Measurements from ENCODE around the gene WDR59. TPM values are rescaled to one million over a fixed set of nuclear protein-coding genes. Genes with fewer than 3 reads are reported as not detected.

The WDR59 gene
- total and polyA plus RNA-seq, 2 donors (not counting 1 experiment from before 2014, with no cell fraction given): 52.6 to 127 TPM

DNA sequence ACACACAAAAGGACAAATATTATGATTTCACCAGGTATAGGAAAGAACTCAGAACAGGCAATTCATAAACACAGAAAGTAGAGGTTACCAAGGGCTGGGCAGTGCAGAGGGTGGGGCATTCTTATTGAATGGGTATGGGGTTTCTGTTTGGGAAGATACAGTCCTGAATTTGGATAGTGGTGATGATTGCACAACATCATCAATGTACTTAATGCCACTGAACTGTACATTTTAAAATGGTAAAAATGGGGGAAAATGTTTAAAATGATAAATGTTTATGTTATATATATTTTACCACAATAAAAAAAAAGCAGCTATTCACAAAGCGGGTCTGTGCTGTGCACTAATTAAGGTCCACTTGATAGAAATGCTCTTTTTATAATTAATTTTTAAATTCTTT is 137.7 kb downstream of the WDR59 start:
- ATAC-seq (ENCODE audit: low read depth) (no peak), DNase-seq (no peak)
- Mint-ChIP-seq H3K4me3 (no peak overlapping the region), H3K4me1 (no peaks in the 10 kb centered on the region), H3K9me3 (ENCODE audit: insufficient read depth) (no peaks in the 10 kb centered on the region), H3K27me3 (peaks cover 7% of the 10 kb centered on the region), H3K27ac (no peak overlapping the region)
- peaks cover 0 to 3% (median 0%) of the 10 kb centered on the region in 3 donors for H3K9me3 ChIP-seq (ENCODE audit: control extremely low read depth in 1 of 3, control insufficient read depth in 2 of 3, insufficient read depth in 1 of 3, low read length in 2 of 3)
- H3K79me2 ChIP-seq (ENCODE audit: control insufficient read depth, insufficient read depth, low read length): no peaks in the 10 kb centered on the region
- no peaks in the 10 kb centered on the region for H3K27me3 ChIP-seq (replicated peaks in 1 of 4; ENCODE audit: control extremely low read depth in 1 of 4, control insufficient read depth in 3 of 4, insufficient read depth in 4 of 4, low read length in 3 of 4)
- H3K36me3 ChIP-seq (replicated peaks in 1 of 2; ENCODE audit: control extremely low read depth in 1 of 2, control insufficient read depth in 1 of 2, extremely low read depth in 1 of 2, insufficient read depth in 2 of 2, low read length in 1 of 2): no peaks in the 10 kb centered on the region
- intact Hi-C loops (cut with micrococcal nuclease): no loop called here
- no peak overlapping the region for H3K9ac ChIP-seq (ENCODE audit: low read length)
- no peaks in the 10 kb centered on the region for H4K20me1 ChIP-seq (ENCODE audit: control insufficient read depth, insufficient read depth, low read length, poor library complexity, severe bottlenecking)
- TF ChIP-seq, protein P1, sequence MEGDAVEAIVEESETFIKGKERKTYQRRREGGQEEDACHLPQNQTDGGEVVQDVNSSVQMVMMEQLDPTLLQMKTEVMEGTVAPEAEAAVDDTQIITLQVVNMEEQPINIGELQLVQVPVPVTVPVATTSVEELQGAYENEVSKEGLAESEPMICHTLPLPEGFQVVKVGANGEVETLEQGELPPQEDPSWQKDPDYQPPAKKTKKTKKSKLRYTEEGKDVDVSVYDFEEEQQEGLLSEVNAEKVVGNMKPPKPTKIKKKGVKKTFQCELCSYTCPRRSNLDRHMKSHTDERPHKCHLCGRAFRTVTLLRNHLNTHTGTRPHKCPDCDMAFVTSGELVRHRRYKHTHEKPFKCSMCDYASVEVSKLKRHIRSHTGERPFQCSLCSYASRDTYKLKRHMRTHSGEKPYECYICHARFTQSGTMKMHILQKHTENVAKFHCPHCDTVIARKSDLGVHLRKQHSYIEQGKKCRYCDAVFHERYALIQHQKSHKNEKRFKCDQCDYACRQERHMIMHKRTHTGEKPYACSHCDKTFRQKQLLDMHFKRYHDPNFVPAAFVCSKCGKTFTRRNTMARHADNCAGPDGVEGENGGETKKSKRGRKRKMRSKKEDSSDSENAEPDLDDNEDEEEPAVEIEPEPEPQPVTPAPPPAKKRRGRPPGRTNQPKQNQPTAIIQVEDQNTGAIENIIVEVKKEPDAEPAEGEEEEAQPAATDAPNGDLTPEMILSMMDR (IDR thresholded peaks at IDR 0.05): no peak
- no peak for TF ChIP-seq EZH2 (IDR thresholded peaks at IDR 0.05; ENCODE audit: borderline replicate concordance, insufficient read depth, low read depth, low read length, poor library complexity, severe bottlenecking)
- H3K4me2 ChIP-seq (replicated peaks; ENCODE audit: low read depth, low read length, poor library complexity, severe bottlenecking): no peak overlapping the region
- WGBS (ENCODE audit: insufficient coverage): no CpG with 5 or more reads among the region's 1 CpG
- no peak overlapping the region for H3K27ac ChIP-seq (ENCODE audit: low read length in 2 of 2)
- no peak overlapping the region for H2AFZ ChIP-seq (ENCODE audit: insufficient read depth, low read depth, low read length, poor library complexity, severe bottlenecking)
- no peaks in the 10 kb centered on the region for H3K4me1 ChIP-seq (ENCODE audit: control insufficient read depth in 2 of 2, insufficient read depth in 2 of 2, low read length in 2 of 2)
- ChIA-PET CTCF (interaction anchor here (0.7 to 3.2 kb wide), 2 partner anchors 16 to 1985 kb away, joined by 3 to 11 read pairs; no protein-coding TSS in a partner anchor), POLR2A (no interaction called here)
- H3K4me3 ChIP-seq (ENCODE audit: control extremely low read depth in 1 of 5, extremely low read depth in 1 of 5, insufficient read depth in 1 of 5, low read depth in 2 of 5, low read length in 4 of 5): no peak overlapping the region

DNA sequence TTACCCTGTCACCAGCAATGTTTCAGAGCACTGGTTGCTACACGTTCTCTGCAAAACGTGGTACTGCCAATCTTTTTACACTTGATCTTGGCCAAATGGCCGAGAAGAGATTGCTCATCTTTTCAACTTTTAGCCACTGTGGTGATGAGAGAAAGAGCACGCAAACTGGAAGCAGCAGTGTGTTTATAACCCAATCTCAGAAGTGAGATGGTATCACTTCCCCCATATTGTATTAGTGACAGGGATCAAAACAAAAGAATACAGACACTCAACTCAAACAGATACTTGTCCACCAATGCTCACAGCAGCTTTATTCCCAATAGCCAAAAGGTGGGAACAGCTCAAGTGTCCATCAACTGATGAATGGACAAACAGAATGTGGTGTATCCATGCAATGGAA is 138.2 kb downstream of the WDR59 start:
- DNase-seq: no peak
- Histone ChIP-seq H3K9me3 (ENCODE audit: control extremely low read depth in 1 of 3, control insufficient read depth in 2 of 3, insufficient read depth in 1 of 3, low read length in 2 of 3) (peaks cover 0 to 3% (median 0%) of the 10 kb centered on the region in 3 donors), H3K36me3 (replicated peaks in 1 of 2; ENCODE audit: control extremely low read depth in 1 of 2, control insufficient read depth in 1 of 2, extremely low read depth in 1 of 2, insufficient read depth in 2 of 2, low read length in 1 of 2) (no peaks in the 10 kb centered on the region), H3K4me3 (ENCODE audit: control extremely low read depth in 1 of 5, extremely low read depth in 1 of 5, insufficient read depth in 1 of 5, low read depth in 2 of 5, low read length in 4 of 5) (no peak overlapping the region), H3K27ac (ENCODE audit: low read length in 2 of 2) (no peak overlapping the region), H3K79me2 (ENCODE audit: control insufficient read depth, insufficient read depth, low read length) (no peaks in the 10 kb centered on the region), H3K27me3 (replicated peaks in 1 of 4; ENCODE audit: control extremely low read depth in 1 of 4, control insufficient read depth in 3 of 4, insufficient read depth in 4 of 4, low read length in 3 of 4) (no peaks in the 10 kb centered on the region), H2AFZ (ENCODE audit: insufficient read depth, low read depth, low read length, poor library complexity, severe bottlenecking) (no peak overlapping the region), H3K4me1 (ENCODE audit: control insufficient read depth in 2 of 2, insufficient read depth in 2 of 2, low read length in 2 of 2) (no peaks in the 10 kb centered on the region), H3K9ac (ENCODE audit: low read length) (no peak overlapping the region), H4K20me1 (ENCODE audit: control insufficient read depth, insufficient read depth, low read length, poor library complexity, severe bottlenecking) (no peaks in the 10 kb centered on the region), H3K4me2 (replicated peaks; ENCODE audit: low read depth, low read length, poor library complexity, severe bottlenecking) (no peak overlapping the region)
- TF ChIP-seq, protein P1 (IDR thresholded peaks at IDR 0.05): no peak
- TF ChIP-seq EZH2 (IDR thresholded peaks at IDR 0.05; ENCODE audit: borderline replicate concordance, insufficient read depth, low read depth, low read length, poor library complexity, severe bottlenecking): no peak
- no peaks in the 10 kb centered on the region for H3K4me1 Mint-ChIP-seq
- 100% methylated on average over 3 of the region's 4 CpGs for WGBS (ENCODE audit: insufficient coverage)
- intact Hi-C loops (cut with micrococcal nuclease): no loop called here
- H3K27ac Mint-ChIP-seq: no peak overlapping the region
- H3K9me3 Mint-ChIP-seq (ENCODE audit: insufficient read depth): no peaks in the 10 kb centered on the region
- no peak overlapping the region for H3K4me3 Mint-ChIP-seq
- ChIA-PET POLR2A (no interaction called here), CTCF (interaction anchor here (0.7 to 3.2 kb wide), 2 partner anchors 16 to 1986 kb away, joined by 3 to 11 read pairs; no protein-coding TSS in a partner anchor)
- ATAC-seq (ENCODE audit: low read depth): no peak
- peaks cover 7% of the 10 kb centered on the region for H3K27me3 Mint-ChIP-seq
